Ascending aorta (tissue), 2 donors: ENCODE measurements around the gene PDSS2. TPM values are rescaled to one million over a fixed set of nuclear protein-coding genes. Genes with fewer than 3 reads are reported as not detected.

Experiments used
- DNase-seq, 2 donors: peaks; one replicate each; pipeline ENCODE4 v3.0.0-alpha.2; 2019; ENCODE audit warnings: low spot score in 2 of 2
- H3K27ac ChIP-seq, 2 donors: fragments of 200-600 bp; sonication (generic); one replicate each; pipeline ENCODE4 v1.5.1; 2016 to 2017; ENCODE audit warnings: mild to moderate bottlenecking in 1 of 2
- H3K27me3 ChIP-seq: fragments of 200-600 bp; sonication (generic); one replicate; pipeline ENCODE4 v1.5.1; 2017
- H3K36me3 ChIP-seq, 2 donors: fragments of 200-600 bp; sonication (generic); one replicate each; pipeline ENCODE4 v1.5.1; 2016
- H3K4me1 ChIP-seq, 2 donors: fragments of 200-600 bp; sonication (generic); one replicate each; pipeline ENCODE4 v1.5.1; 2016 to 2017; ENCODE audit warnings: mild to moderate bottlenecking in 1 of 2
- H3K4me3 ChIP-seq, 2 donors: fragments of 200-600 bp; sonication (generic); one replicate each; pipeline ENCODE4 v1.5.1; 2016 to 2017; ENCODE audit warnings: mild to moderate bottlenecking in 1 of 2
- H3K9me3 ChIP-seq, 2 donors: fragments of 200-600 bp; sonication (generic); one replicate each; pipeline ENCODE4 v1.5.1; 2016
- intact Hi-C: fragments of 100-400 bp; cut with DNase I; formaldehyde crosslinking; loops from one replicate; pipeline ENCODE4 v1.15.1; 2023
- total RNA-seq: library from RNA; depleted of rRNA; stranded (reverse); fragments of >200 nt; gene quantifications from one replicate; pipeline ENCODE4 v1.1.0, GENCODE V29; 2016
- TF ChIP-seq, protein P1 (sequence below), 3 experiments: fragments of 200-600 bp in 2 of 3; fragments of 450-650 bp in 1 of 3; sonication (generic) in 2 of 3; IDR thresholded peaks; one replicate each; pipeline ENCODE4 v1.5.1; 2016 to 2019; ENCODE audit warnings: antibody characterized with exemption in 3 of 3, mild to moderate bottlenecking in 1 of 3, moderate library complexity in 1 of 3

Gene PDSS2
- total RNA-seq, 1 donor from 2014 or later: 0.85 TPM

DNA sequence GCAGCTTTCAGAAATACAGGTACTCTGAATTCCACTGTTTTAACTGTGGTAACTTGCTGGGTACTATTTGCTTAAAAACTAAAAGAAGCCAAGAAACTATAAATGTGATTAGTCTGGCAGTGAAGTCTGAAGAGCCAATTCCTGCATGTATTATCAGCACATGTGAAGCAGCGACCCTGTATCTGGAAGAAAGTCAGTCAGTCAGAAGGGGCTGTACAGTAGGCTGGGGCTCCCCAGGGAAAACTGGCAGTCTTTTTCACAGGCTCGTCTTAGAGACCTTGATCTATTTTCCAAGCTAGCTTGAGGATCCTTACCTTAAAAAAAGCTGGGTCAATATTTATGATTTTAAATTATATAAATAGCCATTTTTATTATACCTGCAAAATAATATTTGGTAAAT lies 104.9 kb downstream of the PDSS2 start:
- TF ChIP-seq, protein P1, sequence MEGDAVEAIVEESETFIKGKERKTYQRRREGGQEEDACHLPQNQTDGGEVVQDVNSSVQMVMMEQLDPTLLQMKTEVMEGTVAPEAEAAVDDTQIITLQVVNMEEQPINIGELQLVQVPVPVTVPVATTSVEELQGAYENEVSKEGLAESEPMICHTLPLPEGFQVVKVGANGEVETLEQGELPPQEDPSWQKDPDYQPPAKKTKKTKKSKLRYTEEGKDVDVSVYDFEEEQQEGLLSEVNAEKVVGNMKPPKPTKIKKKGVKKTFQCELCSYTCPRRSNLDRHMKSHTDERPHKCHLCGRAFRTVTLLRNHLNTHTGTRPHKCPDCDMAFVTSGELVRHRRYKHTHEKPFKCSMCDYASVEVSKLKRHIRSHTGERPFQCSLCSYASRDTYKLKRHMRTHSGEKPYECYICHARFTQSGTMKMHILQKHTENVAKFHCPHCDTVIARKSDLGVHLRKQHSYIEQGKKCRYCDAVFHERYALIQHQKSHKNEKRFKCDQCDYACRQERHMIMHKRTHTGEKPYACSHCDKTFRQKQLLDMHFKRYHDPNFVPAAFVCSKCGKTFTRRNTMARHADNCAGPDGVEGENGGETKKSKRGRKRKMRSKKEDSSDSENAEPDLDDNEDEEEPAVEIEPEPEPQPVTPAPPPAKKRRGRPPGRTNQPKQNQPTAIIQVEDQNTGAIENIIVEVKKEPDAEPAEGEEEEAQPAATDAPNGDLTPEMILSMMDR (IDR thresholded peaks at IDR 0.05): no peak
- no peak overlapping the region for H3K4me3 ChIP-seq

DNA sequence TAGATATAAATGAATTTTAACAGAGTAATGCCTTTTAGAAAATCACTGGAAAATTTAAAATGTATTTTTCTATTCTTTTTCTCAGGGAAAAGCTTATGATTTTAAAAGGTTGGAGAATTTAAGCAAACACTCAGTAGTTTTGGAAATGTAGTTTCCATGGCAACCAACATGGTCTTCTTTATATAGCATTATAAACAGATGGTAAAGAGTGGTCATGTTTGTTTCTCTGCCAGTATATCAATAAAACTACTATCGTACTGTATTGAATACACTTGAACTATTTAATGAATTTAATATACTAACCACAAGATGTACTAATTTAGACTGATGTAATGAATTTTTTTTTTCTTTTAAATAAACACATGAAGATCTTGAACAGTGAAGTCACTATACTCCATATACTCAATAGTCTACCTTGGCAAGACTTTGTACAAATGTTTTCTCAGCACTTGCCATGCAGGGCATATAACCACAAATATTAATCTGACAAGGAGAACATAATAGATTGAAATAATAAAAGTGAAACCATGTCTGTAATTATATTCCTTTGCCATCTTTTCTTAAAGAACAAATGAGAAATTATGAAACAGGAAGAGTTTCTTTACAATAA lies 105.5 kb downstream of the PDSS2 start:
- TF ChIP-seq, protein P1 (IDR thresholded peaks at IDR 0.05): no peak
- H3K4me3 ChIP-seq: no peak overlapping the region
- H3K9me3 ChIP-seq: no peaks in the 10 kb centered on the region
- DNase-seq: no peak
- H3K4me1 ChIP-seq: no peaks in the 10 kb centered on the region
- H3K27me3 ChIP-seq: no peaks in the 10 kb centered on the region
- no peak overlapping the region for H3K27ac ChIP-seq
- no peaks in the 10 kb centered on the region for H3K36me3 ChIP-seq
- intact Hi-C loops: no loop called here

More for the DNA sequence above, 104.9 kb downstream of the PDSS2 start:
- Histone ChIP-seq H3K27me3 (no peaks in the 10 kb centered on the region), H3K36me3 (no peaks in the 10 kb centered on the region), H3K4me1 (no peaks in the 10 kb centered on the region), H3K9me3 (no peaks in the 10 kb centered on the region), H3K27ac (no peak overlapping the region)
- intact Hi-C loops: no loop called here
- no peak for DNase-seq

DNA sequence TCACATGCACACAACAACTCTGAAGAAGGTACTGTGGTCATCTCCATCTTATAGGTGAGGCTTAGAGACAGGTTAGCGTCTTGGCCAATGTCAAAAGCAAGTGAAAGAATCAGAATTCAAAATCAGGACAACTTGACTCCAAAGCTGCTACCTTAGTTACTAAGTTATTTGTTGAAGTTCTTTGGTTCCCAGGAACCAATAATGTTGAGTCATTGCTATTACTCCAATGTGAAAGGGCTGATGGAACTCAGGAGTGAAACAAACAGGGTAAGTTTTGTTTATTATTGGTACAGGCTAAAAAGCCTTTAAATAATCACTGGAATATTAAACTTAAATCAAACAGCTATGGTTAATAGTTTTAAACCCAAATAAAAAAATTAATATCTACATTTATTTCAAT lies 111.1 kb downstream of the PDSS2 start:
- intact Hi-C loops: no loop called here
- DNase-seq: no peak
- Histone ChIP-seq H3K9me3 (no peaks in the 10 kb centered on the region), H3K36me3 (no peaks in the 10 kb centered on the region), H3K4me1 (peaks cover 0 to 7% of the 10 kb centered on the region in 2 donors), H3K4me3 (no peak overlapping the region), H3K27ac (no peak overlapping the region), H3K27me3 (no peaks in the 10 kb centered on the region)
- TF ChIP-seq, protein P1 (IDR thresholded peaks at IDR 0.05): no peak

DNA sequence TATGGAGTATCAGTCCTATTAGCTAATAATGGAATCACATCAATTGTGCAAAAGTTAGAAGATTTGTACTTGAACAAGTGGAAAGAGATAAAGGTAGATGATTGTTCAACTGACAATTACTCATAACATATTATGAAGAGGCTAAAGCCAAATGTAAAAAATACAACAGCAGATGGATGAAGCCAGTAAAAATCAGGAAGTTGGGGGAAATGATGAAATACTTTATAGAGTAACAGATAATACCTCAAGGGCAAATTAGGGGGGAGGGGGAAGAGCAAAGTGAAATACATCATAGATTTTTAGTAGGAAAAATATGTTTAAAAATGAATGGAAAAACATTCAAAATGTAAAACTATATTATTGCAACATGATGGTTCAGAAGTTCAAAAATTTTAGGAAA lies 114.0 kb downstream of the PDSS2 start:
- Histone ChIP-seq H3K36me3 (no peaks in the 10 kb centered on the region), H3K27ac (no peak overlapping the region), H3K4me3 (no peak overlapping the region), H3K4me1 (peaks cover 0 to 7% of the 10 kb centered on the region in 2 donors), H3K9me3 (no peaks in the 10 kb centered on the region), H3K27me3 (no peaks in the 10 kb centered on the region)
- intact Hi-C loops: no loop called here
- no peak for DNase-seq
- TF ChIP-seq, protein P1 (IDR thresholded peaks at IDR 0.05): no peak

DNA sequence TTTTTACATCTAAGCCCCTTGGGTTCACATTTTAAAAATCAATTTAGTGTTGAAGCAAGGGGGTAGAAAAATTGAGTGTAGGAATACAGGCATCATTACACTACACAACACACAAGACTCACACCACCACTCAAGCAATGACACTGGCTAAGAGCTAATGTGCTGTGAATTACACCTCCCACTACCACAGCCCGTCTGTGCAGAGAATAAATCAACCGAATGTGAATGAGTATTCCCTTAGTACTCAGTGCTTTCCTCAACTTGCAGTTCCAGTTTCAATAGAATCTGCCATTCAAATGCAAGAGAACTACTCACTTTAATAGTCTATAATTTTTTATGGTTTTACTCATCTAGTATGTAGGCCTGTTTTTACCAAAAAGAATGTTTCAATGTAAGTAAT lies 114.4 kb downstream of the PDSS2 start:
- no peaks in the 10 kb centered on the region for H3K27me3 ChIP-seq
- no peaks in the 10 kb centered on the region for H3K9me3 ChIP-seq
- intact Hi-C loops: no loop called here

More for the DNA sequence above, 114.4 kb downstream of the PDSS2 start:
- peaks cover 0 to 7% of the 10 kb centered on the region in 2 donors for H3K4me1 ChIP-seq
- no peak overlapping the region for H3K27ac ChIP-seq
- no peak overlapping the region for H3K4me3 ChIP-seq
- no peaks in the 10 kb centered on the region for H3K36me3 ChIP-seq
- TF ChIP-seq, protein P1 (IDR thresholded peaks at IDR 0.05): no peak
- no peak for DNase-seq
